Chondrocyte (in vitro differentiated cells): ENCODE measurements around the gene OBP2A. TPM values are rescaled to one million over a fixed set of nuclear protein-coding genes. Genes with fewer than 3 reads are reported as not detected.
"Not testable (repeated sequence)": the region's sequence is repeated elsewhere in the genome, so short reads cannot be mapped to it uniquely, and the experiment has no call there.

Source experiments
- DNase-seq: peaks from one replicate; pipeline ENCODE4 v3.0.0; 2021; ENCODE audit warnings: mixed read lengths, low spot score
- H3K27ac Mint-ChIP-seq: one replicate; pipeline ENCODE4 v1.8.0; 2021; ENCODE audit warnings: mild to moderate bottlenecking, moderate library complexity, mixed read lengths; ENCODE audit not compliant: unreplicated experiment
- H3K27me3 Mint-ChIP-seq: 2 replicates; pipeline ENCODE4 v1.8.0; 2021; ENCODE audit warnings: low read depth, mixed read lengths
- H3K36me3 Mint-ChIP-seq: 2 replicates; pipeline ENCODE4 v1.8.0; 2021; ENCODE audit warnings: low read depth, mixed read lengths
- H3K4me1 Mint-ChIP-seq: 2 replicates; pipeline ENCODE4 v1.8.0; 2021; ENCODE audit warnings: low read depth, mild to moderate bottlenecking, mixed read lengths
- H3K4me3 Mint-ChIP-seq: one replicate; pipeline ENCODE4 v1.8.0; 2021; ENCODE audit warnings: mild to moderate bottlenecking, moderate library complexity, mixed read lengths; ENCODE audit not compliant: unreplicated experiment
- H3K9me3 Mint-ChIP-seq: 2 replicates; pipeline ENCODE4 v1.8.0; 2021; ENCODE audit warnings: low read depth, mixed read lengths
- long read RNA-seq: library from polyadenylated mRNA; stranded (forward); transcript quantifications from one replicate; pipeline ENCODE4 v2.0.0, GENCODE V29; 2021
- total RNA-seq: library from RNA; stranded (reverse); gene quantifications from 3 replicates; pipeline ENCODE4 v1.2.1, GENCODE V29; 2021
- TF ChIP-seq, protein P1 (sequence below): fragments of 200-600 bp; sonication (generic); IDR thresholded peaks from 2 replicates; pipeline ENCODE4 v1.5.0; 2021; ENCODE audit warnings: antibody characterized with exemption, mild to moderate bottlenecking, moderate library complexity

OBP2A gene, protein sequence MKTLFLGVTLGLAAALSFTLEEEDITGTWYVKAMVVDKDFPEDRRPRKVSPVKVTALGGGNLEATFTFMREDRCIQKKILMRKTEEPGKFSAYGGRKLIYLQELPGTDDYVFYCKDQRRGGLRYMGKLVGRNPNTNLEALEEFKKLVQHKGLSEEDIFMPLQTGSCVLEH
- 0.50 TPM in 1 of 3 replicates, not detected in the others for total RNA-seq
- long read RNA-seq, result 0 reads

DNA sequence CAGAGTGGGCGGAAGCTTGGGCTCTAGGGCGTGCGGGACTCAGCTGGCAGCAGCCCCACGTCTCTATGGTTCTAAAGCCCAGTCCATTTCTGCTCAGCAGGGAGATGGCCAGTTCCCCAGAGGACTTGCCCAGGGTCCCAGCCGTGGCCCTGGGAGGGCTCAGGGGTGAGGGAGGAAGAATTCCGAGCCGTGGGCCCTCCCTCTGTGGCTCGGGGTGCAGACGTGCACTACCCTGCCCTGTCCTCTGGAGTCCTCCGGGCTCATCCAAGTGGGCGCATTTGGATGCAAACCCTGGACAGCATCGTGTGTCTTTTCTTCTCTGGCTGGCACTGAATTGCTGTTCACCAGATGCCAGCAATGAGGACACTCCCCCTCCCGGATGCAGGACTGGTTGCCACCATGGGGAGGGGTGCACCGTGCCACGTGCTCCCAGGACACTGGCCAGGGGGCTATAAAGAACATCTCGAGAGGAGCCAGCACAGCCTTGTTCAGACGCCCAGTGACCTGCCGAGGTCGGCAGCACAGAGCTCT is at the start of gene OBP2A:
TSS of gene OBP2A (plus strand) at position 481 of the 531 bp plus-strand sequence. CDS start 55 bp downstream, outside the sequence.
- not testable (repeated sequence) for H3K4me3 Mint-ChIP-seq, H3K36me3 Mint-ChIP-seq, H3K4me1 Mint-ChIP-seq, H3K9me3 Mint-ChIP-seq, H3K27ac Mint-ChIP-seq, DNase-seq
- H3K27me3 Mint-ChIP-seq, result peaks cover 22% of the 10 kb centered on the region

DNA sequence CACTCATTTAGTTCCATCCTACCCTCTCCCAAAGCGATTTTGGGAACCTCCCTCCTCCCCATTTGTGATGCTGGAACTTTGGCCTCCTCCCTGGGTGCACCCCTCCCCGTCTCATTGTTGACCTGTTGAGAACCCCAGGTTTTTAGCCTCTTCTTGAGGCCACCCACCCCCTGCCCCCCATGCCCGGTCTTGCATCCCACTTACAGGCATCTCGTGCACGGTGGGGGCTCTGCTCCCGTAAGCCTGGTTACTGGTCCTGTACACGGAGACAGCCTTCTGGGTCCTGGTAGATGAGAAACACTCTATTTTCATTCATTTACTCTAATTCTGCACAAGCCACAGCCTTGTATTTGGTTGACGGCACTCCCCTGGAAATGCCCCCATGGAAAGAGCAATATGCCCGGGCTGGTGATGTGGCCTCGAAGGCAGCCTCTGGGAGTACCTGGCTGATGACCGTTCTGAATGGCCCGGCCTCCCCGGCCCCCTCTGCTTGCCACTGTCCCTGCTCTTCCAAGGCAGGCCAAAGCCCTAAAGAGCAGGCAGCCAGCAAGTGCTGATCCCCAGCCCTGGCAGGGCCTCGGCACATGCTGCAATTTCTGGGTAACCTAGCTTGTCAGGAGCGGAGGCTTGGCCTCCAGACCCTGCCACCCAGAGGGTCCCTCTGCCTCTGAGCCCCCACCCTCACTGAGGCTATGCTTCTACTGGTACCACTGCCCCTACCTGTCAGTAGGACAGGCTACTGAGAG is 47.4 kb upstream of the OBP2A start:
- Mint-ChIP-seq H3K9me3 (no peaks in the 10 kb centered on the region), H3K36me3 (no peaks in the 10 kb centered on the region), H3K27me3 (no peaks in the 10 kb centered on the region), H3K4me3 (no peak overlapping the region), H3K4me1 (peaks cover 18% of the 10 kb centered on the region), H3K27ac (no peak overlapping the region)
- TF ChIP-seq, protein P1, sequence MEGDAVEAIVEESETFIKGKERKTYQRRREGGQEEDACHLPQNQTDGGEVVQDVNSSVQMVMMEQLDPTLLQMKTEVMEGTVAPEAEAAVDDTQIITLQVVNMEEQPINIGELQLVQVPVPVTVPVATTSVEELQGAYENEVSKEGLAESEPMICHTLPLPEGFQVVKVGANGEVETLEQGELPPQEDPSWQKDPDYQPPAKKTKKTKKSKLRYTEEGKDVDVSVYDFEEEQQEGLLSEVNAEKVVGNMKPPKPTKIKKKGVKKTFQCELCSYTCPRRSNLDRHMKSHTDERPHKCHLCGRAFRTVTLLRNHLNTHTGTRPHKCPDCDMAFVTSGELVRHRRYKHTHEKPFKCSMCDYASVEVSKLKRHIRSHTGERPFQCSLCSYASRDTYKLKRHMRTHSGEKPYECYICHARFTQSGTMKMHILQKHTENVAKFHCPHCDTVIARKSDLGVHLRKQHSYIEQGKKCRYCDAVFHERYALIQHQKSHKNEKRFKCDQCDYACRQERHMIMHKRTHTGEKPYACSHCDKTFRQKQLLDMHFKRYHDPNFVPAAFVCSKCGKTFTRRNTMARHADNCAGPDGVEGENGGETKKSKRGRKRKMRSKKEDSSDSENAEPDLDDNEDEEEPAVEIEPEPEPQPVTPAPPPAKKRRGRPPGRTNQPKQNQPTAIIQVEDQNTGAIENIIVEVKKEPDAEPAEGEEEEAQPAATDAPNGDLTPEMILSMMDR, result no peak
- peak; percentile 56 for DNase-seq

DNA sequence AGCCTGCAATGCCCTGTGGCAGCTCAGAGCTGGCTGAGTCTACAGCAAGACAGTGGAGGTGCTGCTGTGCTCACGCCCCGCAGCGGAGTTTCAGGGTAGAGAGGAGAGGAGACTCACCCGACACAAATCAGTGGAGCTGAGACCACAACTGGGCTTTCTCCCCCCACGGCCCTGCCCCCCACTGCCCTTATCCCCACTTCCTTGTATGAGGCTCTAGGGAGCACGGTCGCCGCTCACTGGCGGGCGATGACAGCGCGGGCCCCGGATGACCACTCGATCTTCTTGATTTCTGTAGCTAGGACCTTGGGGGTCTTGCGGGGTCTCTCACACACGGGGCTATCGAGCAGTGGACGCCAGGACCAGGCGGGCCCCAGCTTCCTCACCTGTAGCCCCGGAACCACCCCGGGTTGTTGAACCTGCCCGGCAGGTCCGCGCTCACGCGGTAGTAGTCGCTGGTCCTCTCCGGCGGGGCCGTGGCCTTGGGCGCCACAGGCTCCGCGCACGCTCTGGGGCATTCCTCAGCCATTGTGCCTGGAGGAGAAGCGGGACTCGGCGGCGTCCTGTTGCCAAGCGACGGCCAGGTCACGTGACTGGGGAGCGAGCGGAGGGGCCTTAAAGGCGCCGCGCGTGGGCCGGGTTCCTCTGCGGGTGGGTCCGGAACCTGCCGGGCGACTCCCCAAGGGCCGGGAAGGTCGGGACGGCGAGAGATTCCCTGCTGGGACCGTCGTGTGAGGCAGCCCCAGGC is 46.4 kb upstream of the OBP2A start:
- Mint-ChIP-seq H3K4me1 (peaks cover 18% of the 10 kb centered on the region), H3K27me3 (no peaks in the 10 kb centered on the region), H3K36me3 (peaks cover 4% of the 10 kb centered on the region), H3K4me3 (peak overlapping the region; percentile 89), H3K9me3 (no peaks in the 10 kb centered on the region), H3K27ac (no peak overlapping the region)
- peak; percentile 97 for DNase-seq
- TF ChIP-seq, protein P1, result no peak

DNA sequence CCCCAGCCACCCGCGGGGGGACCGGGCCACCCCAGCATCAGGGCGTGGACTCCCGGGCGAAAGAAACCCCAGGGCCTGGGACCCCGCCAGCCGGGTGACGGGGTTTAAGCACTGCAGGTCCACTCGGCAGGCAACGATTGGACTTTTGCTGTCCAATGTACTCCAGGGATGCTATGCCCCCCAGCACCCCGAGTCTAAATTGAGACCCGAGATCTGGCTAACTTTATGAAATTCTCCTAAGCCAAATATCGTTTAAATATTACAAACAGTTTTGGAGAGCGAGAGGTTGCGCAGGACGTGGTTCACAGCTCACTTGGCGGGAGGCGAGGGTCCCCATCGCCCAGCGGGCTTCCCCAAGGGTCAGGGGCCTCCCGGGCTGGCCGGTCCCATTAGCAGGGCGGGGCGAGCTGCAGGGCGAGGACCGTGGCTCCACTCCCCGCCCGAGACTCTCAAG is 45.8 kb upstream of the OBP2A start:
- H3K27me3 Mint-ChIP-seq, result no peaks in the 10 kb centered on the region
- H3K4me3 Mint-ChIP-seq, result peak overlapping the region; percentile 89
- TF ChIP-seq, protein P1, result no peak
- H3K36me3 Mint-ChIP-seq, result peaks cover 7% of the 10 kb centered on the region
- H3K4me1 Mint-ChIP-seq, result peaks cover 18% of the 10 kb centered on the region
- H3K27ac Mint-ChIP-seq, result peak overlapping the region; percentile 57
- no peak for DNase-seq
- H3K9me3 Mint-ChIP-seq, result no peaks in the 10 kb centered on the region

DNA sequence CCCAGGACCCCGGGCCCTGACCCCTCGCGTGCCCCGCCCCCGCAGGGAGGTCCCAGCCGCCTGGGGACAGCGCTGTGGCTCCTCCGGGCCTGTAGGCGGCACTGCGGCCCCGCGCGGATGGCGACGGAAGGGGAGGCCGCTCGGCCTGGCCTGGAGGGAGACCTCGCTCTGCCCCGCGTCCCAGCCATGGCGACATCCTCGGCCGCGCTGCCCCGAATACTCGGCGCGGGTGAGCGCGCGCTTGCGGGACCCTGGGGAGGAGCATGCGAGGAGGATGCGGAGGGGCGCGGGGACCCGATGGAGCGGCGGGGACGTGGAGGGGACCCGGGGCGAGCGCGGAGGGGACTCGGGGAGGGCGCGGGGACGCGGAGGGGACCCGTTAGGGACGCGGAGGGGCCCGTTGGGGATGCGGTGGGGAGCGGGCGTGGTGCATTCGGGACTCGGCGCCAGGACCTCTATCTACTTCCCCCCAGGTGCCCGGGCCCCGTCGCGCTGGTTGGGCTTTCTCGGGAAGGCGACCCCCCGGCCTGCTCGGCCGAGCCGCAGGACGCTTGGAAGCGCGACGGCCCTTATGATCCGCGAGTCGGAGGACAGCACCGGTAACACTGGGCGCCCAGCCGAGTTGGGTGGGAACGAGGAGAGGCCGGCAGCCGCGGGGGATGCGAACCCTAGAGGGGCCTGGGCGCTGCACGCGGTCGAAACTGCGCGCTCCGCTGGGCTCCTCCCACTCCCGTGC is 45.2 kb upstream of the OBP2A start, which contains the start of gene MRPS2:
TSS of gene MRPS2 (plus strand) at position 158 of the 736 bp plus-strand sequence. CDS start at position 187, 29 bp downstream.
- H3K4me1 Mint-ChIP-seq, result peaks cover 18% of the 10 kb centered on the region
- no peaks in the 10 kb centered on the region for H3K9me3 Mint-ChIP-seq
- TF ChIP-seq, protein P1, result peak; percentile 92
- peak within 1 kb of the TSS; percentile 89 for H3K4me3 Mint-ChIP-seq
- peak; percentile 95 for DNase-seq
- no peaks in the 10 kb centered on the region for H3K27me3 Mint-ChIP-seq
- H3K27ac Mint-ChIP-seq, result peak within 1 kb of the TSS; percentile 87
- H3K36me3 Mint-ChIP-seq, result peaks cover 8% of the 10 kb centered on the region
